K562 (cell line): ENCODE results near the gene PSMD11. TPM values are rescaled to one million over a fixed set of nuclear protein-coding genes. Genes with fewer than 3 reads are reported as not detected.

Experiments used
- BCL6 ChIP-seq: fragments of 250-450 bp; sonication (Bioruptor Pico); IDR thresholded peaks from 2 replicates; pipeline ENCODE4 v1.4.0; 2020
- CHCHD3 ChIP-seq: fragments of 250-450 bp; sonication (Bioruptor Pico); IDR thresholded peaks from 2 replicates; pipeline ENCODE4 v2.1.2; 2022; ENCODE audit warnings: mild to moderate bottlenecking
- COPS2 ChIP-seq: fragments of 450-650 bp; conservative IDR thresholded peaks from 2 replicates; pipeline ENCODE4 v1.6.1; 2016; ENCODE audit warnings: mild to moderate bottlenecking, moderate library complexity
- CREM ChIP-seq: IDR thresholded peaks from 2 replicates; pipeline ENCODE4 v1.6.1; 2014; ENCODE audit warnings: antibody characterized with exemption, low read depth
- DMBX1 ChIP-seq: fragments of 250-450 bp; sonication (Bioruptor Pico); IDR thresholded peaks from 2 replicates; pipeline ENCODE4 v1.8.0; 2022; ENCODE audit warnings: inconsistent platforms, mild to moderate bottlenecking, moderate library complexity, borderline replicate concordance
- GABPA ChIP-seq: fragments of 200-800 bp; sonication (Bioruptor generic); conservative IDR thresholded peaks from 2 replicates; pipeline ENCODE4 v1.6.1; 2016; ENCODE audit warnings: low read depth, missing genetic modification characterization, missing compliant biosample characterization
- MYNN ChIP-seq, 2 experiments: sonication (generic); formaldehyde crosslinking in 1 of 2; IDR thresholded peaks; 2 replicates each; pipeline versions ENCODE4 v1.5.0 to v1.6.1; 2016 to 2020; ENCODE audit warnings: antibody characterized with exemption in 1 of 2, missing genetic modification reagents in 1 of 2
- RBM14 ChIP-seq: fragments of 200-400 bp; formaldehyde crosslinking; IDR thresholded peaks from 2 replicates; pipeline ENCODE4 v1.6.1; 2018; ENCODE audit warnings: low read depth, mild to moderate bottlenecking, low read length, moderate library complexity, borderline replicate concordance; ENCODE audit not compliant: insufficient read depth
- RBM22 ChIP-seq: fragments of 200-400 bp; formaldehyde crosslinking; IDR thresholded peaks from 2 replicates; pipeline ENCODE4 v1.6.1; 2018; ENCODE audit warnings: low read length, low read depth; ENCODE audit not compliant: poor library complexity, severe bottlenecking
- RCOR1 ChIP-seq, 2 experiments: IDR thresholded peaks; 2 replicates each; pipeline ENCODE4 v1.6.1; 2012; ENCODE audit warnings: low read depth in 2 of 2, low read length in 2 of 2, borderline replicate concordance in 1 of 2, improper control_type of control experiment in 1 of 2
- SNRNP70 ChIP-seq: fragments of 200-400 bp; formaldehyde crosslinking; optimal IDR thresholded peaks from 2 replicates; pipeline ENCODE3; 2017; ENCODE audit warnings: low read depth, low read length
- TCF7 ChIP-seq: sonication (generic); IDR thresholded peaks from 2 replicates; pipeline ENCODE4 v1.6.1; 2016; ENCODE audit warnings: antibody characterized with exemption, borderline replicate concordance
- ZBTB17 ChIP-seq: fragments of 450-650 bp; formaldehyde crosslinking; IDR thresholded peaks from 2 replicates; pipeline ENCODE4 v1.4.0; 2020; ENCODE audit warnings: mild to moderate bottlenecking
- ZNF143 ChIP-seq: sonication (generic); formaldehyde crosslinking; IDR thresholded peaks from 2 replicates; pipeline ENCODE4 v1.9.0; 2022; ENCODE audit warnings: mild to moderate bottlenecking, missing genetic modification reagents
- ZNF586 ChIP-seq: fragments of 450-650 bp; formaldehyde crosslinking; conservative IDR thresholded peaks from 2 replicates; pipeline ENCODE4 v1.4.0; 2020; ENCODE audit warnings: mild to moderate bottlenecking, moderate library complexity
- ZNF644 ChIP-seq: fragments of 200-800 bp; sonication (Bioruptor generic); IDR thresholded peaks from 2 replicates; pipeline ENCODE4 v1.6.1; 2016; ENCODE audit warnings: low read depth, missing genetic modification characterization, missing compliant biosample characterization
- polyA plus RNA-seq, 8 experiments: library from polyadenylated mRNA; depleted of rRNA in 4 of 8; stranded (reverse) in 5 of 8; unstranded in 3 of 8; fragments of >200 nt; fragmentation: Nextera tagmentation in 2 of 8; fragmentation: Illumina TruSeq in 1 of 8; extraction: Ambion mirVana in 2 of 8; extraction: Trizol in 1 of 8; gene quantifications; 2 replicates each; pipeline versions ENCODE4 v1.2.1 to v1.2.3, GENCODE V29; 2011 to 2014; ENCODE audit warnings: inconsistent platforms in 1 of 8, missing spikeins in 1 of 8
- total RNA-seq, 7 experiments: library from RNA; depleted of rRNA in 6 of 7; stranded (reverse); fragments of >200 nt in 6 of 7; fragmentation: Illumina TruSeq in 2 of 7; extraction: Trizol in 2 of 7; gene quantifications; 2 replicates each; pipeline versions ENCODE4 v1.2.1 to v1.2.3, GENCODE V29; 2011 to 2021; ENCODE audit warnings: low replicate concordance in 1 of 7
- TF ChIP-seq, protein P1 (sequence below): fragments of 150-350 bp; IDR thresholded peaks from 2 replicates; pipeline ENCODE4 v1.6.1; 2014; ENCODE audit warnings: low read depth, mild to moderate bottlenecking, low read length, borderline replicate concordance

The PSMD11 gene
- total and polyA plus RNA-seq, 9 of the 15 experiments (the other 6 are each of a cell fraction or from before 2014, with no cell fraction given): 104 to 378 (median 158) TPM

DNA sequence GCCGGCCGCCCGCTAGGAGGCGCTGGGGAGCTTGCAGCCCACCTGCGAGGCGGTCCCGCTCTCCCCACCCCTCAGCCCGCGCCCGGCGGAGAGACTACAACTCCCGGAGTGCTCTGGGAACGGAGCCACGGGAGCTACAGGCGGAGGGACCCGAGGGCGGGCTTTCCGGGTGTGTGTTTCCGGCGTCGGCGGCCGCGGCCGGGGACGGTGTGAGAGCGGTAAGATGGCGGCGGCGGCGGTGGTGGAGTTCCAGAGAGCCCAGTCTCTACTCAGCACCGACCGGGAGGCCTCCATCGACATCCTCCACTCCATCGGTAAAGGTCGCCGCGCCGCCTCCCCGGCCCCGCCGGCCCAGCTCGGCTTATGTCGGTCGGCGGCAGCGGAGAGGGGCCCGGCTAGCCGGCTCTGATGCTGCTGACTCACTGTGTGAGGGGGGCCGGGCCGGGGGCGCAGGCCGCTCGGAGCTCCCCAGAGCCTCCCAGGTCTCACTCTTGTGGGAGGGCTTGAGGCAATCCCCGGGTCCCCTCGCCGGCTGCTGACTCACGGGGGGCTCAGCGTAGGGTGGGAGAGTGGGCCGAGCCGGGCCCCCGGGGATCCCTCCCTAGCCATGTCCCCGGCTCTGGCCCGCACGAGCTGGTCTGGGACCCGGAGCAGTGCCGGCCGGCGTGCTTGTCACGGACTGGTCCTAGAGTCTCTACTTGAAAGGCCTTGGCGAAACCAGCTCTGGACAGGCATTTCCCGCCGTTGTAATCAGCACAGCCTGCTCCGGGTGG lies at the start of gene PSMD11 (continued):
- peak; percentile 33 for TF ChIP-seq RBM22
- no peak for TF ChIP-seq ZNF586
- TF ChIP-seq RCOR1 (IDR thresholded peaks at IDR 0.05; ENCODE audit: borderline replicate concordance in 1 of 2, low read depth in 2 of 2, low read length in 2 of 2): no peak
- TF ChIP-seq CHCHD3 (CRISPR knock-in tag): no peak
- TF ChIP-seq, protein P1, sequence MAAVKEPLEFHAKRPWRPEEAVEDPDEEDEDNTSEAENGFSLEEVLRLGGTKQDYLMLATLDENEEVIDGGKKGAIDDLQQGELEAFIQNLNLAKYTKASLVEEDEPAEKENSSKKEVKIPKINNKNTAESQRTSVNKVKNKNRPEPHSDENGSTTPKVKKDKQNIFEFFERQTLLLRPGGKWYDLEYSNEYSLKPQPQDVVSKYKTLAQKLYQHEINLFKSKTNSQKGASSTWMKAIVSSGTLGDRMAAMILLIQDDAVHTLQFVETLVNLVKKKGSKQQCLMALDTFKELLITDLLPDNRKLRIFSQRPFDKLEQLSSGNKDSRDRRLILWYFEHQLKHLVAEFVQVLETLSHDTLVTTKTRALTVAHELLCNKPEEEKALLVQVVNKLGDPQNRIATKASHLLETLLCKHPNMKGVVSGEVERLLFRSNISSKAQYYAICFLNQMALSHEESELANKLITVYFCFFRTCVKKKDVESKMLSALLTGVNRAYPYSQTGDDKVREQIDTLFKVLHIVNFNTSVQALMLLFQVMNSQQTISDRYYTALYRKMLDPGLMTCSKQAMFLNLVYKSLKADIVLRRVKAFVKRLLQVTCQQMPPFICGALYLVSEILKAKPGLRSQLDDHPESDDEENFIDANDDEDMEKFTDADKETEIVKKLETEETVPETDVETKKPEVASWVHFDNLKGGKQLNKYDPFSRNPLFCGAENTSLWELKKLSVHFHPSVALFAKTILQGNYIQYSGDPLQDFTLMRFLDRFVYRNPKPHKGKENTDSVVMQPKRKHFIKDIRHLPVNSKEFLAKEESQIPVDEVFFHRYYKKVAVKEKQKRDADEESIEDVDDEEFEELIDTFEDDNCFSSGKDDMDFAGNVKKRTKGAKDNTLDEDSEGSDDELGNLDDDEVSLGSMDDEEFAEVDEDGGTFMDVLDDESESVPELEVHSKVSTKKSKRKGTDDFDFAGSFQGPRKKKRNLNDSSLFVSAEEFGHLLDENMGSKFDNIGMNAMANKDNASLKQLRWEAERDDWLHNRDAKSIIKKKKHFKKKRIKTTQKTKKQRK: peak; percentile 64; the same call in 1 of the 2 replicates
- TF ChIP-seq RBM14: 0 out of 2 replicates have a peak, but pooled peaks have one; percentile 76
- TF ChIP-seq TCF7: peak; percentile 33; the same call in 1 of the 2 replicates
- no peak for TF ChIP-seq DMBX1 (CRISPR knock-in tag)
- TF ChIP-seq GABPA (tag): peak; percentile 99
- peak; percentile 94 for TF ChIP-seq ZNF143 (CRISPR knock-in tag)
- no peak for TF ChIP-seq BCL6 (CRISPR knock-in tag)
- TF ChIP-seq ZBTB17 (CRISPR knock-in tag): 0 out of 2 replicates have a peak, but pooled peaks have one; percentile 35
- TF ChIP-seq ZNF644 (tag): peak; percentile 71; the same call in 1 of the 2 replicates
- no peak for TF ChIP-seq SNRNP70
- no peak for TF ChIP-seq COPS2
- TF ChIP-seq MYNN (IDR thresholded peaks at IDR 0.05): peak; percentile 61; the same call in 1 of the 2 replicates
- TF ChIP-seq MYNN (CRISPR knock-in tag; IDR thresholded peaks at IDR 0.05): no peak
- TF ChIP-seq CREM: peak; percentile 90
